Keratinocyte (primary cell): Measurements from ENCODE around the gene NR2F1. TPM values are rescaled to one million over a fixed set of nuclear protein-coding genes. Genes with fewer than 3 reads are reported as not detected.

Source experiments
- DNase-seq: peaks from one replicate; pipeline ENCODE4 v3.0.0-alpha.2; 2011; ENCODE audit warnings: low read depth, missing footprints, low spot score
- FAIRE-seq: peaks from 2 replicates; lab custom pipeline; 2011; peaks lifted over from hg19 to GRCh38; lab: Jason Lieb, UNC
- H2AFZ ChIP-seq: 2 replicates; pipeline ENCODE4 v1.6.0; 2012; ENCODE audit warnings: low read length, control low read depth, inconsistent platforms; ENCODE audit not compliant: control insufficient read depth
- H3K27ac ChIP-seq: 2 replicates; pipeline ENCODE4 v1.5.1; 2011; ENCODE audit warnings: low read length; ENCODE audit not compliant: control insufficient read depth, insufficient read depth
- H3K27me3 ChIP-seq: 3 replicates; pipeline ENCODE4 v1.6.0; 2011; ENCODE audit warnings: low read length; ENCODE audit not compliant: control insufficient read depth, insufficient read depth; ENCODE audit errors: extremely low read depth
- H3K36me3 ChIP-seq, 2 experiments: 2 replicates in 1 of 2; 3 replicates in 1 of 2; pipeline ENCODE4 v1.5.1; 2011; ENCODE audit warnings: low read length in 2 of 2, mild to moderate bottlenecking in 1 of 2; ENCODE audit not compliant: control insufficient read depth in 2 of 2, insufficient read depth in 2 of 2; ENCODE audit errors: extremely low read depth in 1 of 2
- H3K4me1 ChIP-seq: 3 replicates; pipeline ENCODE4 v1.5.1; 2011; ENCODE audit warnings: low read length; ENCODE audit not compliant: control insufficient read depth, insufficient read depth; ENCODE audit errors: extremely low read depth
- H3K4me2 ChIP-seq: 3 replicates; pipeline ENCODE4 v1.6.0; 2011; ENCODE audit warnings: low read depth, low read length; ENCODE audit not compliant: control insufficient read depth, insufficient read depth; ENCODE audit errors: extremely low read depth
- H3K4me3 ChIP-seq, 3 experiments: fragments of 200-600 bp in 1 of 3; sonication (generic) in 1 of 3; 2 replicates in 2 of 3; 3 replicates in 1 of 3; pipeline ENCODE4 v1.5.1; 2011 to 2016; ENCODE audit warnings: low read length in 3 of 3, mild to moderate bottlenecking in 3 of 3, control low read depth in 2 of 3, inconsistent platforms in 1 of 3, low read depth in 1 of 3, mixed read lengths in 1 of 3, mixed run types in 1 of 3, moderate library complexity in 1 of 3; ENCODE audit not compliant: control insufficient read depth in 2 of 3, insufficient read depth in 2 of 3; ENCODE audit errors: extremely low read depth in 1 of 3
- H3K79me2 ChIP-seq: 2 replicates; pipeline ENCODE4 v1.6.0; 2012; ENCODE audit warnings: low read length; ENCODE audit not compliant: control insufficient read depth, insufficient read depth
- H3K9ac ChIP-seq: 3 replicates; pipeline ENCODE4 v1.6.0; 2011; ENCODE audit warnings: low read length; ENCODE audit not compliant: control insufficient read depth, insufficient read depth; ENCODE audit errors: extremely low read depth
- H3K9me1 ChIP-seq: 3 replicates; pipeline ENCODE4 v1.6.0; 2011; ENCODE audit warnings: low read length; ENCODE audit not compliant: control insufficient read depth, insufficient read depth; ENCODE audit errors: extremely low read depth
- H3K9me3 ChIP-seq: 2 replicates; pipeline ENCODE4 v1.5.1; 2012; ENCODE audit warnings: low read depth, low read length; ENCODE audit not compliant: control insufficient read depth
- H4K20me1 ChIP-seq: 3 replicates; pipeline ENCODE4 v1.6.0; 2011; ENCODE audit warnings: low read length; ENCODE audit not compliant: control insufficient read depth, insufficient read depth; ENCODE audit errors: extremely low read depth
- CTCF ChIP-seq, 3 experiments: IDR thresholded peaks in 1 of 3; conservative IDR thresholded peaks in 1 of 3; optimal IDR thresholded peaks in 1 of 3; 2 replicates in 2 of 3; 3 replicates in 1 of 3; pipeline versions ENCODE3 to v1.5.1; 2011; ENCODE audit warnings: low read length in 3 of 3, mild to moderate bottlenecking in 3 of 3, moderate library complexity in 2 of 3, control low read depth in 1 of 3, inconsistent platforms in 1 of 3; ENCODE audit not compliant: insufficient read depth in 2 of 3; ENCODE audit errors: extremely low read depth in 1 of 3
- EZH2 ChIP-seq: IDR thresholded peaks from one replicate; pipeline ENCODE4 v1.6.1; 2012; ENCODE audit warnings: inconsistent platforms, mild to moderate bottlenecking, low read length, moderate library complexity
- dilution Hi-C: fragments of 300-500 bp; cut with MboI; formaldehyde crosslinking; loops from one replicate; pipeline ENCODE4 v1.7.0; 2020; ENCODE audit warnings: low sequenced_read_pairs; ENCODE audit not compliant: extremely low pct_ligation_motif_present
- polyA plus RNA-seq, 5 experiments: library from polyadenylated mRNA; depleted of rRNA in 3 of 5; stranded (reverse) in 3 of 5; stranded (forward) in 1 of 5; unstranded in 1 of 5; fragments of >200 nt; gene quantifications; 1 replicate in 1 of 5; 2 replicates in 3 of 5; 3 replicates in 1 of 5; pipeline versions ENCODE4 v1.2.1 to v1.2.3, GENCODE V29; 2011 to 2012; ENCODE audit warnings: missing spikeins in 2 of 5, low read depth in 1 of 5, low replicate concordance in 1 of 5

The NR2F1 gene
- polyA plus RNA-seq, 1 donor (not counting 4 experiments of a cell fraction or from before 2014, with no cell fraction given) = not detected

- TF ChIP-seq EZH2 = no peak
- no peak for TF ChIP-seq CTCF (optimal IDR thresholded peaks at IDR 0.05 in 1 of 3, IDR thresholded peaks at IDR 0.05 in 1 of 3, conservative IDR thresholded peaks at IDR 0.05 in 1 of 3; ENCODE audit: extremely low read depth in 1 of 3, insufficient read depth in 2 of 3, low read length in 3 of 3)
- no peak overlapping the region for H2AFZ ChIP-seq
- H3K79me2 ChIP-seq = no peaks in the 10 kb centered on the region
- H4K20me1 ChIP-seq = no peaks in the 10 kb centered on the region
- H3K9me1 ChIP-seq = no peaks in the 10 kb centered on the region
- no peak for FAIRE-seq
- H3K27me3 ChIP-seq = peaks cover 76% of the 10 kb centered on the region
- no peak for DNase-seq
- H3K4me2 ChIP-seq = peak overlapping the region; percentile 75
- H3K4me1 ChIP-seq = peaks cover 8% of the 10 kb centered on the region
- peak overlapping the region in 2 of 3 experiments; percentile 21 to 38 for H3K4me3 ChIP-seq
- H3K9me3 ChIP-seq = peaks cover 8% of the 10 kb centered on the region
- dilution Hi-C loops = no loop called here
- no peak overlapping the region for H3K27ac ChIP-seq
- no peaks in the 10 kb centered on the region for H3K36me3 ChIP-seq
- no peak overlapping the region for H3K9ac ChIP-seq
Measured at GRCh38 chr5:93584596-93585040, 1.6 kb downstream of the NR2F1 start.

GRCh38 chr5:93585041-93585766 is 2.2 kb downstream of the NR2F1 start:
- Histone ChIP-seq H3K9ac (no peak overlapping the region), H3K9me3 (peaks cover 8% of the 10 kb centered on the region), H4K20me1 (no peaks in the 10 kb centered on the region), H3K4me2 (peak overlapping the region; percentile 76), H3K79me2 (no peaks in the 10 kb centered on the region), H3K36me3 (no peaks in the 10 kb centered on the region), H3K9me1 (no peaks in the 10 kb centered on the region), H3K27me3 (peaks cover 74% of the 10 kb centered on the region), H3K27ac (no peak overlapping the region), H3K4me3 (peak overlapping the region; percentile 8 to 65 (median 35)), H2AFZ (no peak overlapping the region), H3K4me1 (peaks cover 7% of the 10 kb centered on the region)
- dilution Hi-C loops = no loop called here
- DNase-seq (no peak), FAIRE-seq (no peak)
- no peak for TF ChIP-seq CTCF (optimal IDR thresholded peaks at IDR 0.05 in 1 of 3, IDR thresholded peaks at IDR 0.05 in 1 of 3, conservative IDR thresholded peaks at IDR 0.05 in 1 of 3; ENCODE audit: extremely low read depth in 1 of 3, insufficient read depth in 2 of 3, low read length in 3 of 3)
- TF ChIP-seq EZH2 = peak; percentile 100
